Mesenchymal stem cell (in vitro differentiated cells and primary cell): ENCODE measurements around the gene SRSF1.
"Not testable (repeated sequence)": the region's sequence is repeated elsewhere in the genome, so short reads cannot be mapped to it uniquely, and the experiment has no call there.

Source experiments
- DNase-seq: peaks from one replicate; pipeline ENCODE4 v3.0.0-alpha.2; 2013
- H2AFZ ChIP-seq: one replicate; pipeline ENCODE4 v1.6.1; 2013; ENCODE audit warnings: low read depth, mild to moderate bottlenecking, control low read depth, inconsistent platforms, low read length, moderate library complexity
- H2AK5ac ChIP-seq: 2 replicates; pipeline ENCODE4 v1.6.1; 2013; ENCODE audit warnings: low read length, moderate library complexity, mild to moderate bottlenecking, inconsistent platforms; ENCODE audit not compliant: severe bottlenecking
- H2BK120ac ChIP-seq: one replicate; pipeline ENCODE4 v1.6.1; 2013; ENCODE audit warnings: low read depth, mild to moderate bottlenecking, inconsistent platforms, low read length, moderate library complexity
- H2BK12ac ChIP-seq, 2 experiments: one replicate each; pipeline ENCODE4 v1.6.1; 2013; ENCODE audit warnings: inconsistent platforms in 2 of 2, low read length in 2 of 2, mild to moderate bottlenecking in 2 of 2, moderate library complexity in 2 of 2, control low read depth in 1 of 2
- H2BK15ac ChIP-seq: one replicate; pipeline ENCODE4 v1.6.1; 2013; ENCODE audit warnings: mild to moderate bottlenecking, low read depth, inconsistent platforms; ENCODE audit not compliant: poor library complexity, severe bottlenecking
- H2BK5ac ChIP-seq: 2 replicates; pipeline ENCODE4 v1.6.1; 2013; ENCODE audit warnings: low read depth, mild to moderate bottlenecking, low read length, control low read depth, inconsistent platforms; ENCODE audit not compliant: poor library complexity, severe bottlenecking
- H3K14ac ChIP-seq, 2 experiments: one replicate each; pipeline ENCODE4 v1.6.1; 2013; ENCODE audit warnings: inconsistent platforms in 2 of 2, low read length in 2 of 2, control low read depth in 1 of 2, mild to moderate bottlenecking in 1 of 2, moderate library complexity in 1 of 2
- H3K18ac ChIP-seq, 2 experiments: one replicate each; pipeline ENCODE4 v1.6.1; 2013; ENCODE audit warnings: inconsistent platforms in 2 of 2, low read length in 2 of 2, control low read depth in 1 of 2, low read depth in 1 of 2, mild to moderate bottlenecking in 1 of 2
- H3K23ac ChIP-seq, 2 experiments: one replicate each; pipeline ENCODE4 v1.6.1; 2013; ENCODE audit warnings: inconsistent platforms in 2 of 2, low read length in 2 of 2, mild to moderate bottlenecking in 2 of 2, moderate library complexity in 2 of 2, control low read depth in 1 of 2
- H3K27ac ChIP-seq: 2 replicates; pipeline ENCODE4 v1.5.1; 2013; ENCODE audit warnings: mild to moderate bottlenecking, moderate library complexity, low read length, control low read depth, inconsistent platforms; ENCODE audit not compliant: poor library complexity, severe bottlenecking
- H3K27me3 ChIP-seq, 2 experiments: 2 replicates each; pipeline versions ENCODE4 v1.6.1 to v1.7.0; 2013; ENCODE audit warnings: low read length in 2 of 2, mild to moderate bottlenecking in 2 of 2, moderate library complexity in 2 of 2, control low read depth in 1 of 2, inconsistent platforms in 1 of 2; ENCODE audit not compliant: control insufficient read depth in 1 of 2, insufficient read depth in 1 of 2
- H3K36me3 ChIP-seq, 2 experiments: 2 replicates each; pipeline versions ENCODE4 v1.6.1 to v1.7.0; 2013; ENCODE audit warnings: low read length in 2 of 2, control low read depth in 1 of 2, inconsistent platforms in 1 of 2, low read depth in 1 of 2, mild to moderate bottlenecking in 1 of 2; ENCODE audit not compliant: insufficient read depth in 2 of 2, control insufficient read depth in 1 of 2
- H3K4ac ChIP-seq, 2 experiments: one replicate each; pipeline ENCODE4 v1.6.1; 2013; ENCODE audit warnings: inconsistent platforms in 2 of 2, low read length in 2 of 2, mild to moderate bottlenecking in 2 of 2, moderate library complexity in 2 of 2, control low read depth in 1 of 2, low read depth in 1 of 2
- H3K4me1 ChIP-seq: 2 replicates; pipeline ENCODE4 v1.6.1; 2013; ENCODE audit warnings: low read depth, low read length, control low read depth; ENCODE audit not compliant: control insufficient read depth, insufficient read depth
- H3K4me2 ChIP-seq: 2 replicates; pipeline ENCODE4 v1.6.1; 2013; ENCODE audit warnings: low read length, mild to moderate bottlenecking, inconsistent platforms; ENCODE audit not compliant: poor library complexity, severe bottlenecking
- H3K4me3 ChIP-seq, 2 experiments: 2 replicates each; pipeline versions ENCODE4 v1.5.1 to v1.7.0; 2013; ENCODE audit warnings: low read length in 2 of 2, mild to moderate bottlenecking in 2 of 2, control low read depth in 1 of 2, low read depth in 1 of 2; ENCODE audit not compliant: insufficient read depth in 1 of 2
- H3K79me1 ChIP-seq: replicated peaks from 2 replicates; pipeline ENCODE4 v1.6.1; 2013; ENCODE audit warnings: mild to moderate bottlenecking, control low read depth, low read length, inconsistent platforms; ENCODE audit not compliant: poor library complexity, severe bottlenecking
- H3K9ac ChIP-seq: 2 replicates; pipeline ENCODE4 v1.7.0; 2013; ENCODE audit warnings: mild to moderate bottlenecking, low read length, moderate library complexity
- H3K9me3 ChIP-seq: 2 replicates; pipeline ENCODE4 v1.7.0; 2013; ENCODE audit warnings: mild to moderate bottlenecking, low read length; ENCODE audit not compliant: control insufficient read depth
- H4K8ac ChIP-seq: one replicate; pipeline ENCODE4 v1.6.1; 2013; ENCODE audit warnings: inconsistent platforms, mild to moderate bottlenecking, low read length, moderate library complexity
- H4K91ac ChIP-seq: one replicate; pipeline ENCODE4 v1.6.1; 2013; ENCODE audit warnings: mild to moderate bottlenecking, low read length, inconsistent platforms
- WGBS: methylation state at CpG from one replicate; pipeline ENCODE4 v1.1.7; 2013; ENCODE audit warnings: mixed read lengths; 5-methylcytosine and 5-hydroxymethylcytosine counted together

Gene SRSF1

GRCh38 chr17:57975044-57975443 is 32.0 kb downstream of the SRSF1 start:
- Histone ChIP-seq H2AFZ (no peak overlapping the region), H3K4me2 (no peak overlapping the region), H2BK120ac (no peak overlapping the region), H4K8ac (no peak overlapping the region), H2BK15ac (no peak overlapping the region), H2BK5ac (no peak overlapping the region), H3K9ac (peak overlapping the region; percentile 24), H3K36me3 (peaks cover 25 to 82% of the 10 kb centered on the region in 2 experiments), H3K4ac (no peak overlapping the region), H2BK12ac (no peak overlapping the region), H3K23ac (no peak overlapping the region), H3K4me1 (peaks cover 12% of the 10 kb centered on the region), H3K79me1 (peaks cover 17% of the 10 kb centered on the region), H4K91ac (no peak overlapping the region), H2AK5ac (no peak overlapping the region), H3K27ac (no peak overlapping the region), H3K4me3 (no peak overlapping the region), H3K27me3 (no peaks in the 10 kb centered on the region), H3K9me3 (no peaks in the 10 kb centered on the region), H3K18ac (no peak overlapping the region), H3K14ac (no peak overlapping the region)
- no CpG with 5 or more reads among the region's 1 CpG for WGBS
- peak; percentile 74 for DNase-seq

GRCh38 chr17:57974053-57974824 is 32.8 kb downstream of the SRSF1 start:
- H3K4me2 ChIP-seq, H3K27ac ChIP-seq, DNase-seq, H3K4me3 ChIP-seq, H2BK120ac ChIP-seq, H3K9me3 ChIP-seq, H3K14ac ChIP-seq, H2AFZ ChIP-seq, H3K18ac ChIP-seq, H3K23ac ChIP-seq, H3K4ac ChIP-seq, H3K9ac ChIP-seq, H3K27me3 ChIP-seq, H2BK15ac ChIP-seq, H4K91ac ChIP-seq, H4K8ac ChIP-seq, H2BK5ac ChIP-seq: not testable (repeated sequence)
- Histone ChIP-seq H3K4me1 (peaks cover 12% of the 10 kb centered on the region), H2BK12ac (peak overlapping the region in 1 of 2 experiments; percentile 47), H2AK5ac (peak overlapping the region; percentile 65), H3K79me1 (peaks cover 17% of the 10 kb centered on the region), H3K36me3 (peaks cover 21 to 74% of the 10 kb centered on the region in 2 experiments)
- 92% methylated on average over 4 of the region's 4 CpGs for WGBS

- H3K9me3 ChIP-seq: no peaks in the 10 kb centered on the region
- WGBS: no CpG with 5 or more reads among the region's 1 CpG
- H4K8ac ChIP-seq: no peak overlapping the region
- H2AFZ ChIP-seq: no peak overlapping the region
- H3K23ac ChIP-seq: no peak overlapping the region
- H3K18ac ChIP-seq: no peak overlapping the region
- no peak for DNase-seq
- H2BK15ac ChIP-seq: no peak overlapping the region
- H2BK5ac ChIP-seq: no peak overlapping the region
- H3K36me3 ChIP-seq: peaks cover 14 to 55% of the 10 kb centered on the region in 2 experiments
- no peak overlapping the region for H2AK5ac ChIP-seq
- no peak overlapping the region for H4K91ac ChIP-seq
- peaks cover 12% of the 10 kb centered on the region for H3K4me1 ChIP-seq
- no peak overlapping the region for H3K27ac ChIP-seq
- no peak overlapping the region for H2BK120ac ChIP-seq
- H3K27me3 ChIP-seq: no peaks in the 10 kb centered on the region
- no peak overlapping the region for H3K14ac ChIP-seq
- H3K4me2 ChIP-seq: no peak overlapping the region
- H3K79me1 ChIP-seq: peaks cover 14% of the 10 kb centered on the region
- H3K4ac ChIP-seq: no peak overlapping the region
- H3K4me3 ChIP-seq: no peak overlapping the region
- no peak overlapping the region for H2BK12ac ChIP-seq
- H3K9ac ChIP-seq: no peak overlapping the region
Measured at GRCh38 chr17:57972151-57972550, 34.9 kb downstream of the SRSF1 start.

- no peak for DNase-seq
- Histone ChIP-seq H4K8ac (no peak overlapping the region), H3K27me3 (no peaks in the 10 kb centered on the region), H2AFZ (no peak overlapping the region), H2AK5ac (no peak overlapping the region), H3K4me2 (no peak overlapping the region), H3K23ac (no peak overlapping the region), H2BK12ac (no peak overlapping the region), H2BK5ac (no peak overlapping the region), H3K79me1 (peaks cover 12% of the 10 kb centered on the region), H4K91ac (no peak overlapping the region), H3K14ac (no peak overlapping the region), H3K9me3 (no peaks in the 10 kb centered on the region), H3K4me1 (peaks cover 12% of the 10 kb centered on the region), H3K36me3 (peaks cover 11 to 50% of the 10 kb centered on the region in 2 experiments), H3K9ac (no peak overlapping the region), H3K18ac (no peak overlapping the region), H3K4ac (no peak overlapping the region), H2BK15ac (no peak overlapping the region), H3K27ac (no peak overlapping the region), H2BK120ac (no peak overlapping the region), H3K4me3 (no peak overlapping the region)
- 97% methylated on average over 9 of the region's 10 CpGs for WGBS
Measured at GRCh38 chr17:57971572-57971971, 35.5 kb downstream of the SRSF1 start.
